Omental fat pad (tissue), 4 donors: ENCODE data around the gene TEKT3. TPM values are rescaled to one million over a fixed set of nuclear protein-coding genes. Genes with fewer than 3 reads are reported as not detected.

Experiments
- ATAC-seq: fragments of 150-250 bp; one replicate; pipeline ENCODE4 v1.9.1; 2016; ENCODE audit warnings: mild to moderate bottlenecking, moderate library complexity; ENCODE audit not compliant: low FRiP score
- DNase-seq: peaks from one replicate; pipeline ENCODE4 v3.0.0-alpha.2; 2019; ENCODE audit warnings: low spot score
- CTCF ChIP-seq, 3 donors: fragments of 450-650 bp; IDR thresholded peaks; one replicate each; pipeline ENCODE4 v1.5.1; 2016 to 2017; ENCODE audit warnings: antibody characterized with exemption in 3 of 3, mild to moderate bottlenecking in 3 of 3, moderate library complexity in 2 of 3
- total RNA-seq, 4 donors: library from RNA; depleted of rRNA; stranded (reverse); fragments of >200 nt; gene quantifications; one replicate each; pipeline ENCODE4 v1.1.0, GENCODE V29; 2016

TEKT3 gene
- total RNA-seq, 4 donors from 2014 or later = 0.44 to 0.79 TPM; not detected in 2

GRCh38 chr17:15270628-15271381 lies 70.6 kb downstream of the TEKT3 start:
- no peak for TF ChIP-seq CTCF (IDR thresholded peaks at IDR 0.05)
- DNase-seq (no peak), ATAC-seq (no peak)

GRCh38 chr17:15269780-15270089 lies 71.7 kb downstream of the TEKT3 start:
- no peak for ATAC-seq
- DNase-seq = no peak

GRCh38 chr17:15269087-15269779 lies 72.2 kb downstream of the TEKT3 start:
- no peak for TF ChIP-seq CTCF (IDR thresholded peaks at IDR 0.05)
- DNase-seq (no peak), ATAC-seq (no peak)

More at GRCh38 chr17:15269780-15270089, 71.7 kb downstream of the TEKT3 start:
- TF ChIP-seq CTCF (IDR thresholded peaks at IDR 0.05) = no peak

- no peak for TF ChIP-seq CTCF (IDR thresholded peaks at IDR 0.05)
- ATAC-seq (no peak), DNase-seq (no peak)
These were observed 72.9 kb downstream of the TEKT3 start for GRCh38 chr17:15268461-15268860.

GRCh38 chr17:15267996-15268395 lies 73.4 kb downstream of the TEKT3 start:
- TF ChIP-seq CTCF (IDR thresholded peaks at IDR 0.05) = no peak
- ATAC-seq = no peak
- DNase-seq = no peak

- ATAC-seq (no peak), DNase-seq (no peak)
- TF ChIP-seq CTCF (IDR thresholded peaks at IDR 0.05) = no peak
These were observed 74.9 kb downstream of the TEKT3 start for GRCh38 chr17:15266325-15267125.
